Measurements from ENCODE around the gene ACSS1.
"Not testable (repeated sequence)": the region's sequence is repeated elsewhere in the genome, so short reads cannot be mapped to it uniquely, and the experiment has no call there.

ACSS1 gene

DNA sequence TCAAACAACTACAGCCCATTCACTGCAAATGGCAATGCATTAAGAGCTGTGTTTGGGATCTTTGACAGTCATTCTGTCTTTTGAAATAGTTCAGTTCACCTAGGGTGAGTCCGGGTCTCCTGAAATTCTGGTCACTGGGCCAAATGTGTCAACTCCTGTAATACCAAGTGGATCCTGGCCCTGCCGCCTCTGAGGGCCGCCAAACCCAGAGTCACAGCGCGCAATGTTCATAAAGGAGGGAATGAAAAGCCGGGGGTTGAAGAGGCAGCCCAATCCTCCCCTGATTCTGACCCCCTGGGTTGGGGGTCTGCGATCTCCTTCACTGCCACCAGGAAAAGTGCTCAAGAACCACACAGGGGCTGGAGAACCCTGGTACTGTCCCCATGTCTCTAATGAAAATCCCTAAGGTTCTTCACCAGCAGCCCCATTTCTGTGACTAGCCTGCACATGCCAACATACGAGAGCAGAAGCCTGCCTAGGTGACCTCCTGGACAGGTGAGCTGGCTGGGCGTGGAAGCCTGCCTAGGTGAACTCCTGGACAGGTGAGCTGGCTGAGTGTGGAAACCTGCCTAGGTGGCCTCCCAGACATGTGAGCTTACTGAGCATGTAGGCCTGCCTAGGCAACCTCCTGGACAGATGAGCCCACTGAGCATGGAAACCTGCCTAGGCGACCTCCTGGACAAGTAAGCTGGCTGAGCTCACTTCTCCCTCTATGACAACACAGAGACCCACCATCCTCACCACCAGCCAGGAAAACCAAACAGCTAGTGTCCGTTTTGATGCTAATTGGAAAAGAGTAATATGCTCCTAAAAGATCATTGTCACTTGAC, 49.3 kb downstream of the ACSS1 start:
- DNase-seq: no peak

DNA sequence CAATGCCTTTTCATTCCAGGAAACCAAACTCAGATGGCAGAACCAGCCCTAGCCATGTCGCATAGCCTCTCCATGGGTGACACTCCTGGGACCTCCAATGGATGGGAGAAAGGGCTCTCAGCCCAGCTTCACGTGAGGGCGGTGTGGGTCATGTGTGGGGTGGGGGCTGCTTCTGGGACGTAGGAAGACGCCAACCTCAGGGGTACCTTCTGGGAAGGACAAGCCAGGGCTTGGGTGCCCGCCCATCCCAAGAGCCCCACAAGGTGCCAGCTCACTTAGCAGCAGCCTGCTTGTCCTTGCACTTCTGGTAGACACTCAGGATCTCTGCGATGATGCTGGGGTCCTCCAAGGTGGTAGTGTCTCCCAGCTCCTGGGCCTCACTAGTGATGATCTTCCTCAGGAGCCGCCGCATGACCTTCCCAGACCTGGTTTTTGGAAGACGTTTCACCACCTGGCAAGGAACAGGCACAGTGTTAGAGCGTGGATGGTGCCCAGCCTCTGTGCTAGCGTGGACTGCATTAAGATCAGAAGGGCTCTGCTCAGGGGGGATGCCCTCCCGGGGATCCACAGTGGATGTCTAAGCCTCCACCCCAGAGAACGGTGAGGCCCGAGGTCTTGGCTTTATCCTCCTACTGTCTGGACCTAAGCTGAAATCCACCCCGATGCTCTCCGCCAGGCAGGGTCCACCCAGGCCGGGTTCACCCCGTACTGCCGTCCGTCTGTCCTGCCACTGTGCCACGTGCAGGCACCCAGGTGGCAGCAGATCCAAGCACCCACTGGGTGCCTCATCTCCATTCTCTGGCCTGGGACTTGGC, 50.2 kb downstream of the ACSS1 start:
- no peak for DNase-seq

DNA sequence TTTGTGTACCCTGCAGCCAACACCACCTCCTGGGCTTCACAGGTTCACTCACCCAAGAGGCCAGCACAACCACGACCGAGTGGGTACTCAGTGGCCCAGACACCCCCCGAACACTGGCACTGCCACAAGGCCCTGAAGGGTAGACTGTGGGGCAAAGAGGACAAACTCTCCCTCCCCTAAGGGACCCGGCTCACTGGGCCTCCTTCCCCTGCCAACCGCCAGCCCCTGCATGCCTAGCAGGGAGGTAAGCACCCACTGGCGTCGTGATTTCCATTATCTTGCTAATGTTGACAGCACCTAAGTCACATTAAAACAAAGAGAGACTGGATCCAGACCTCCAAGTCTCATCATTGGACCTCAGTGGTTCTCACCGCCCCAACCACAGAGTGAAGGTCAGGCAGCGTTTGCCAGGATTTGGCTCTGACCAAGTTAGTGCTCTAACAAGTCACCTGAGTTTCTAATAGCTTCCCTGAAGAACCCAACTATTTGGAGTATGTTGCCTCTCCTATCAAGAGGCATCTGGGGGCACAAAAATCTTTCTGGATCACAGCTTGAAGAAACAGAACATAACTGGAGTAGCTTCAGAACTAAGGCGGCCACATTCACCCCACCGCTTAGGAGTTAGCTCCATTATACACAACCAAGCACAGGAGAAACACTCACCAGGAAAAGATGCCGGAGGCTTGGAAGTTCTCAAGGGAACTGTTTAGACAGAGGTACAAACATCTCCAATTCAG, 51.3 kb downstream of the ACSS1 start:
- DNase-seq: no peak

DNA sequence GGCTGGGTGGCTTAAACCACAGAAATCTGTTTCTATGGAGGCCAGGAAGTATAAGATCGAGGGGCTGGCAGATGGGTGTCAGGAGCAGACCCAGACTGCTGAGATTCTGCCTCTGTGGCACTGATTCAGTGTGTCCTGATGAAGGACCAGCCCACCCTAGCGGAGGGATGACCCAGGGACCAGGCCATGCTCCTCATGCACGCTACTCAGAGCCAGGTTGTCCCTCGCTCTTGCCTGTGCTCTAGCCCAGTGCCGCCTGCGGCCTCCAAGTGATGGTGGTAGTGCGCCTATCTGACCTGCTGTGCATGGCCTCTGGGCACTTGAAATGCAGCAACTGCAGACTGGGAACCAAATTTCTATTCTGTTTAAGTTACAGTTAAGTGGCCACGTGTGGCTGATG, 52.3 kb downstream of the ACSS1 start:
- no peak for DNase-seq

DNA sequence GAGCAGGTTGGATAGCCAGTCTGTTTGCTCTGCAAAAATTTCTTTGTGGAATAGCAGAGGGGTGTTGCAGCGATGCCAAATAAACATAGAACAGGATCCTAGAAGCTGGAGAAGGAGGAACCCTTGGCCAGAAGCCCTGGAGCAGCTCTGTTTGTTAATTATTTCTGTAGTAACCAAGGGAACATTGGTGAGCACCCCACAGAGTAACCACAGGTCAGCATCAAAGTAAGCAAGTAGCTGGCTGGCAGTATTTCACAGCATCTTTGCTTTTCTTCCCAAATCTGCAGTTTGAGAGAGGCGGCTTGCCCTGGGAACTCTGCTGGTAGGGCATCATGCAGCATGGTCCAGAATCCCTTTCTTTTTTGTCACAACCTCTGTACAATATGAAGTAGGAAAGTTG, 52.7 kb downstream of the ACSS1 start:
- DNase-seq: no peak

DNA sequence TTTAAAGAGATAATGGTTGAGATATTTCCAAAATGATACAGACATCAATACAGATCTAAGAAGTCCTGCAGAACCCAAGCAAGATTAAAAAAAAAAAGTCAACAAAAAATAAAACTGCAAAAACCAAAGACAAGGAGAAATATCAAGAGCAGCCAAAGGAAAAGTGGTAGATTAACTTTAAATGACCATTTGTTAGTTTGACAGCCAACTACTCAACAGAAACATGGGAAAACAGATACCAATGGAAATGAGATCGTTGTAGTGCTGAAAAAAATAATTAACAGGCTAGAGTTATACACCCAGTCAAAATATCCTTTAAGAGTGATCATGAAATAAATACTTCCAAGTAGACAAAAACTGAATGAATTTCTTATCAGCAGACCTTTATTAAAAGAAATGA, 54.9 kb downstream of the ACSS1 start:
- DNase-seq: no peak

DNA sequence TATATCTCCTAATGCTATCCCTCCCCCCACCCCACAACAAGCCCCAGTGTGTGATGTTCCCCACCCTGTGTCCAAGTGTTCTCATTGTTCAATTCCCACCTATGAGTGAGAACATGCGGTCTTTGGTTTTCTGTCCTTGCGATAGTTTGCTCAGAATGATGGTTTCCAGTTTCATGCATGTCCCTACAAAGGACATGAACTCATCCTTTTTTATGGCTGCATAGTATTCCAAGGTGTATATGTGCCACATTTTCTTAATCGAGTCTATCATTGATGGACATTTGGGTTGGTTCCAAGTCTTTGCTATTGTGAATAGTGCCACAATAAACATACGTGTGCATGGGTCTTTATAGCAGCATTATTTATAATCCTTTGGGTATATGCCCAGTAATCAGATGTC, 56.6 kb downstream of the ACSS1 start:
- DNase-seq: not testable (repeated sequence)

DNA sequence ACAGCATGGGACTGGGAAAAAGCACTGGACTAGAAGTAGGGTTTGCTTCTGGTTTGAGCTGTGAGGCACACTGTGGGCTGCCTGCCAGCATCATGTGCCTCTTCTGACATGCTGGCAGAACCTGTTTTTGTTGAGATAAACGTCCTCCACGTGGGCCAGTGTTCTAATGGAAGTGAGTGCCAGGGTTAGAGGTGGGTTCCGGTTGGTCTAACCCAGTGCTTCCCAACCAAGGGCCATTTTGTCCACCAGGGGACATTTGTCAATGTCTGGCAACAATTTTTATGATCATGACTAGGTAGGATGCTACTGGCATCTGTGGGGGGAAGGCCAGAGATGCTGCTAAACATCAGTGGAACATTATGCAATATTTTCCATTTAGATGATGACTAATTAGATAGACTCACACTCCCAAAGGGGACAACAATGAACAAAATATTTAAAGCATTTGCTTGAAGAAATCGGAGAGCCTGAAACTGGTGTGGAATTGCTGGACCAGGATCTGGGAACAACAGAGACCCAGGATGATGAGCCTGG, 57.6 kb downstream of the ACSS1 start:
- no peak for DNase-seq

DNA sequence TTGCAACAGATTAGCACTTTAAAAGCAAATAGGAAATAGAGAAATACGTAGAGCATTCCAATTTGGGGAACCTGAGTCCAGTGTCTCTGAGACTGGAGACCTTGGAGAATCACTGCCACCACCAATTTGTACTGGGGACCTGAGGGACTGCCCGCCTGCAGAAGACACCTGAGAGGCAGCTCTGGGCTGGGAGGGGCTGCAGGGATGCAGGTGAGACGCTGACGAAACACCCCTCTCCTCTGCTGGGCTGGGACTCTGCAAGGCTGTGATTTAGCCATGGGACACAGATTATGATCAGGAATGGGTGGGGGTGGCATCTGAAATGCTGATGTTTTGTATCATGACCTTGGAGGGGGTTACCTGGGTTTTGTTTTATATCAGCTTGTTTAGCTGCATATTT, 58.4 kb downstream of the ACSS1 start:
- no peak for DNase-seq

DNA sequence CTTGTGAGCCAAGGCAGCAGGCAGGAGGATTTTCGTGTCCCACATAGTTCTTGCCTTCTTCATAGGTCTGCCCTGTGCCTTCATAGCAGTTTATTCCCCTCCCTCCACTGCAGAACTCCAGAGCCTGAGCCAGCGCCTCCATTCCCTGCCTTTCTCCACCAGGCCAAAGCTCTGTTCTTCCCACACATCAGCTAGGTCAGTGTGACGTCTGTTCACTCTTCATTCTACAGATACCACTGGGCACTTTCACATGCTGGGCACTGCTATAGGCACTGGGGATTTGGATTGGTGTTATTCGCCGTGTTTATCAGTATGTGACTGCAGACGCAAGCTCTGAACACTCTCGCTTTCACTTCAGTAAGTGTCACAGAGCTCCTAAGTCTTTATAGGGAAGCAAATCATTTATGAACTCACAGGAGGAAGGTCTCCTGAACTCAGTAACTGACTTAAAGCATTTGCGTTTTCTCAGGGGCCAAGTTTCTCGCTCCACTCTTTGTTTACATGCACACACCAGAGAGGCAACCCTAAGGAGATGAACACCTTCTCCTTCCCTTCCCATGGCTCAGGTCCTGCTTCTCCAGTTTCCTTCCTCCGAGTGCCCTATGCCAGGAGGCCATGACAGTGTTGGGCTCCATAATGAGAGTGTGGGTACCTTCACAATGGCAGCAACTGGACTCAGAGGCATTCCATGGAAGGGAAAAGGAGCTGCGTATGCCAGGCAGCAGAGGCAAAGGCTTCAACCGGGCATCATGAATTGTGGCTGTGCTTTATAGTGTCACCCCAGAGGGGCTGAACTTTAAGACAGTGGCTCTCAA, 59.1 kb downstream of the ACSS1 start:
- no peak for DNase-seq

DNA sequence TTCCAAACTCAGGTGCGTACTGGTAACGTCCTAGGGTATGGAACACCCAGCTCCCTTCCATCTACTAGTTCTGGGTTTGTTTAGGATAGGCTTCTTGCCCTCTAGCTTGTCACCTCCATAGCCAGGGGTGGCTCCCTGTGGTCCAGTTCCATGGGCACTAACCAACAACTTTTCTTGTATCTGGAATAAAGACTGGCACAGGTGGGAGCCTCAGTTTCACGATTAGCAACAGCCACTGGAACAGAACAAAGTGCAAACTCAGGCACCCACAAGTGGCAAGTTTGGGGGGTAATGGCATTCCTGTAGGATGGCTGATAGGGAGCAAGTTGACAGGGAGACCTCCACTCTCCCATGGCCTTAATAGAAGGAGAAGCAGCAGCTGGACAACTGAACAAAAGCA, 59.8 kb downstream of the ACSS1 start:
- no peak for DNase-seq

DNA sequence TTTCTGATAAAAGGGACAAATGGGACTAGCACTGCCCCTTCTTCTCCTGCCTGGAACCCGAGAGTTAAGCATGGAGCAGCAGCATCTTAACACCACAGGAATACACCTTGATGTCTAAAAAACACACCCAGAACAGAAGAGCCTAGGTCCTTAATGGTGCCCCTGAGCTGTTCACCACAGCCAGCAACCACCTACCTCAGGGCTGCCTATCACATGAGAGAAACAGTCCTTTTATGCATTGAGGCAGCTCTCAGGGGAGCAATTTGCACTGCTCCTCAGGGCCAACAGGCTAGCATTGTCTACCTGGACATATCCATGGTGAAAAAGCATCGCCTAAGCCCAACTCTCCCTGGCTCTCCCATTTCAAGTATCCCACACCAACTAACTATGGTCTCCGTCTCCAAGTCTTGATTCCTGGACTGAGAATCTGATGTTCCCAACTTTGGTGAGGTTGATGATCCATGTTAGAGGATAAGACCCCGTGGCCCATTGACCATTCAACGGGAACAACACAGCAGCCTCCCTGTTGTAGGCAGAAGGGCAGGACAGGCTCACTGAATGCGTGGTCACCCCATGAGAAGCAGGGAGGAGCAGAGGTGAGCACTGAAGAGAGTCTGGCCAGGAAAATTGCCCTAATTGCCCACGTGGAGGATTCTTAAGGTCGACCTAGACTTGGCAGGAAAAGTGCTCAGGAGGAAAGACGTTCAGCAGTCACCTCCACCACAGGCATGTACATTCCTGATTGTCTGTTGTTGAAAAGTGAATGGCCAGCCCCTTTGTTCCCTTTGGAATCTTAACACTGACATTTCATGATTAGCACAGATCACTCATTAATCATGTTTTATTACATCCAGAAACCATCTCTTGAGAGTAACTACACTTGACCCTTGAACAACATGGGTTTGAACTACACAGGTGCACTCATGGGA, 61.2 kb downstream of the ACSS1 start:
- DNase-seq: no peak

DNA sequence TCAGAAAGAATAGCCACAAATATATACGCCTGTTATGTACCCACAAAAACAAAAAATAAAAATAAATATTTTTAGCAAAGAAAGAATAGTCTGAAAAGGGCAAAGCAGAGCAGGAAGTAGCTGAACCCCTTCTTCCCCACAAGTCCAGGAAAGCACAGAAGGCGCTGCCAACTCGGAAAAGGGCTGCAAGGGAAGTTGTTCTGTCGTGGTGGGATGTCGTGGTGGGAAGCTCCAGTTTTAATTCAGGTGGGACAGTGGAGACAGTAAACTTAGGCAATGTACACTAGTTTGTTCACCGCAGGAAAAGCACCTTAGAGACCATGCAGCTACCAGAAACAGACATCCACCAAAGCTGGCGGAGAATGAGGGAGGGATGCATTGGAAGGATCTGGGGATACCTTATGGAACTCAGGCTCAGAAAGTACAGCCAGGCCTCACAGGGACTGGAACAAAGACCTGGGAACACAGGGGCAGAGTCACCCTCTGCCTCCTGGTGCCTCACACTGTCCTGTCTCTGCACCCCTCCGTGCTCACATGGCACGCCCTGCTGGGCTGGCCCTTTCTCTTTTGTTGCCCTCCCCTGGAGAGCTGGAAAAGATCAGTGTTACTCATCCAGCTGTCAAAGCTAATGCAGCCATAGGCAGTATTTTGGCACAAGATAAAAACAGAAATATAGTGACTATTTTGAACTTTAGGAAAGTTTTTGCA, 62.0 kb downstream of the ACSS1 start:
- DNase-seq: no peak

DNA sequence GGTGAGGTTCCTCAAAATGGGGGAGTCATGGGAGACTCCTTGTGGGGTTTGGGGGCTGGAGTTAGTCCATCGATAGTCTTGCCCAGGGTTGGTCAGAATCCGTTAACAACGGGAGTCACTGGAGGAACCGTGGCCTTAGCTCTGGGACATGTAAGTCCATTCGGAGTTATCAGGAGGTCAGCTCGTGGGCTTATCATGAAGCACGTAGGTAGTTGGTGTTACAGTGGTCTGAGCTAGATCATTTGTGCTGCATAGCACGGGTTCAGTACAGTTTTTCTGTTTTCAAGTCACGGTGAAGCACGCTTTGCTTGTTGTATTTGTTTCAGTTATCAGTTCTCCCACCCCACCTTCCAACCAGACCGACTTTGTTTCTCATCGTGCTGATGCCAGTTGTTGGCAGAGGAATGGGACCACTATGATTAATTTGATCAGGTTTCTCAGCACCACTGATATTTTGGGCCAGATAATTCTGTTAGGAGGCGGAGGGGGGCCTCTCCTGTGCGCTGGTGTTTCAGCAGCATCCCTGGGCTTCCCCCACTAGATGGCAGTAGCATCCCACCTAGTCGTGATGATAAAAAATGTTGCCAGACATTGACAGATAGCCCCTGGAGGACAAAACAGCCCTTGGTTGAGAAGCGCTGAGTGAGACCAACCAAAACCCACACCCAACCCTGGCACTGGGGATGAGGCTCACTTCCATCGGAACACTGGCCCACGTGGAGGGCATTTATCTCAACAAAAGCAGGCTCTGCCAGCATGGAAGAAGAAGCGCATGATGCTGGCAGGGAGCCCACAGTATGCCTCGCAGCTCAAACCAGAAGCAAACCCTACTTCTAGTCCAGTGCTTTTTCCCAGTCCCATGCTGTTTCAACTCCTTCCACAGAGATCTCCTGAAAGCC, 63.2 kb downstream of the ACSS1 start:
- peak; percentile 69 for DNase-seq

DNA sequence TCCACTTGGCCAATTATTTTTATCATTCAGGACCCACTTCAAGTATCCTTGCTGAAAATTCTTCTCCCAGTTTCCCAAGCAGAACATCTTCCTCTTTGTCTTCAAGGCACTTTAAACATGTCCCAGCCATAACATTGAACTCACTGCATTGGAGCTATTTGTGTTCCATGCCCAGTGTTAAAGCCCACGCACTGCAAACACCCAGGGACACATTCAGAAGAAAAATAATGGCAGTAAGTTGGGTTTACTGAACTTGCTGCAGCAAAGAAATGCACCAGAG, 63.8 kb downstream of the ACSS1 start:
- DNase-seq: no peak

DNA sequence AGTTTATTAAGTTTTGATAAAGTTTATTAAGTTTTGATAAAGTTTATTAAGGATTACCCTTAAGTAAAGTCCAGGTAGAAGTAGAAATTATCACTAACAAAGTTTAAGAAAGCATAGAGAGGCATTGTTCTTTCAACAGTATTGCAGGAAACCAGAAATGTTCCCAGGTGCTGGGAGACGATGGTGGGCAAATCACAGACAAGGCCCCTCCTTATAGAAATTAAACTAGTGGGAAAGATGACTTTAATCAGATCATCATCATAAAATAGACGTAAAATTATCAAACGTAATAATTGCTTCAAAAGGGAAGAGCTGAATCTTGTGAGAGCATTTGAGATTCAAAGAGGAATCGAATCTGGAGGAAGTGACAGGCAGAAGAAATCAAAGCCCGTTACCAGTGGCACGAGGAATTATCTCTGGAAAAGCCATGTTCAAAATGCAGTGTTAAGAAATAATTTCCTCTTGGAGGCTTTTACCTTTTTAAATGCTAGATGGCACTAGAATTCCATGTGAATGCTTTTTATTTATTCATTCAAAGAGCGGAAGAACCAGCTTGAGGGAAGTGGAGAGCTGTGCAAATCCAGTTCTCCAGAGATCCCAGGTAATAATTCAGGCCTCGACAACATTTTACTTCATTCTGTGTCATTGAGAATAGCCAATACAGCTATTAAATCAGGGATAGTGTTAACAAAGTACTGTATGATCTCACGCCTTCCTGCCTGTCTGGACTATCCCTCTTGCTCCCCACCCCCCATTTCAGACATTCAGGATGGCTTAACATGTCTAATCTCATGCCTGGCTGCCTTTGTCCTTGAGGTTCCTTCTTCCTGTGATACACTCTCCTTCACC, 64.4 kb downstream of the ACSS1 start:
- DNase-seq: peak; percentile 67

DNA sequence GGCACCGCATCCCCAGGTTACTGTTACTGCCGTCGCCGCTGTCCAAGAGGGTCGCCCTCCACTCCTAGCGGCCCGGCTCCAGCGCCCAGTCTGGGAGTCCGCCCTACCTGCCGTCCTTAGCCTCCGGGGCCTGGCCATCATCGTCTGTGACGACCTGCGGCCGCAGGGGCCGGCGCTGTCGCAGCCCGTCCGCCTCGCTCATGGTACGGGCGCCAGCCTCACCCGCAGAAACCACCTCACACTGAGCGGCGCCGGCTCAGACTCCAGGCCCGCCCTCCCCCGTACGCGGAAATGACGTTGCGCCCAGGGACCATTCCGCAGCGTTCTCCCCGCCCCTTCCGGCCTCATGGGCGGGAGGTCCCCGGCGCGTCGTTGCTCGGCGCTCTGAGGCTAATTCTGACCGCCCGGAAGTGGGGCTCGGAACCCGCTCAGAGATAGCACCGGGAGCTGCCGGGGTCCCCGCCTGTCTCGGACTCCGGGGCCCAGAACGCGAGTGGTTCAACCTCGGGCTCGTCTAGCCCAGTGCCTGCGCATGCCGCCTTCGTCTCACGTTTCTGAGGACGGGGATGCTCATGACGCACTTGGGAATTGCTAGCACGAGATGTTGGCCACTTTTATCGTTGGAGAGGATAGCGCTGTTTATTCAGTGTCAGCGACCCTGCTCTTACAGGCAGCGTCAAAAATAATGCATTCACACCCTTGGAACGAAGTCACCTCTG, 65.3 kb downstream of the ACSS1 start, which contains the start of gene APMAP:
APMAP (minus strand) TSS at position 265 of the 719 bp plus-strand sequence; CDS start at position 202, 63 bp downstream.
- DNase-seq: peak; percentile 91

Measured in NCI-H526 treated with DMSO at 0.1 percent for 48 hours (cell line).